Activated naive CD8-positive, alpha-beta T cell treated with anti-CD3 and anti-CD28 coated beads, Interleukin-2, amount 50 U/mL, for 24 hours (primary cell): ENCODE data around the gene LBR.

ENCODE experiments used
- ATAC-seq: fragments of 150-1000 bp; cut with Tn5 transposase; one replicate; pipeline ENCODE4 v1.10.0; 2021
- DNase-seq: peaks from one replicate; pipeline ENCODE4 v3.0.0; 2021
- H3K27ac Mint-ChIP-seq: one replicate; pipeline ENCODE4 v1.8.0; 2021; ENCODE audit warnings: mild to moderate bottlenecking, mixed read lengths
- H3K27me3 Mint-ChIP-seq: one replicate; pipeline ENCODE4 v1.8.0; 2021; ENCODE audit warnings: mixed read lengths
- H3K36me3 Mint-ChIP-seq: one replicate; pipeline ENCODE4 v1.8.0; 2021; ENCODE audit warnings: low read depth, mixed read lengths
- H3K4me1 Mint-ChIP-seq: one replicate; pipeline ENCODE4 v1.8.0; 2021; ENCODE audit warnings: mixed read lengths
- H3K4me3 Mint-ChIP-seq: one replicate; pipeline ENCODE4 v1.8.0; 2021; ENCODE audit warnings: mild to moderate bottlenecking, moderate library complexity, mixed read lengths
- H3K9me3 Mint-ChIP-seq: one replicate; pipeline ENCODE4 v1.8.0; 2021; ENCODE audit warnings: mixed read lengths

LBR gene

DNA sequence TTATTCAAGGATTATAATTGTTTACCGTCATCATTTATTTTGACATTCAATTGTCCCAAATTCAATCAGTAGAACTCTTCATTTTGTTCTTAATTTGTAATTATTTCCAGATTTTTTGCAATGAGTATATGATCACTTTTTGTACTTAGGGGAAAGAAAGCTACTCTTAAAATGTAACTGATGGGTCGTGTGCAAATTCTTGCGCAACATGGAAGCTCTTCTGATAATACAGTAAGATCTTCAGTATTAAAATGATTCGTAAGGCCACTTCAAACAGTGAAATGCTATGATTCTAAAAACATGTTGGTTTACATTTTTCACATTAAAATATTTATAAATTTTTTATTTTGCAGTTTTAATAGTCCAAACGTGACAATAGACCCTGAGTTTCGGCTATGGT lies 63.4 kb downstream of the LBR start:
- ATAC-seq: no peak
- Mint-ChIP-seq H3K9me3 (no peaks in the 10 kb centered on the region), H3K4me1 (no peaks in the 10 kb centered on the region)

DNA sequence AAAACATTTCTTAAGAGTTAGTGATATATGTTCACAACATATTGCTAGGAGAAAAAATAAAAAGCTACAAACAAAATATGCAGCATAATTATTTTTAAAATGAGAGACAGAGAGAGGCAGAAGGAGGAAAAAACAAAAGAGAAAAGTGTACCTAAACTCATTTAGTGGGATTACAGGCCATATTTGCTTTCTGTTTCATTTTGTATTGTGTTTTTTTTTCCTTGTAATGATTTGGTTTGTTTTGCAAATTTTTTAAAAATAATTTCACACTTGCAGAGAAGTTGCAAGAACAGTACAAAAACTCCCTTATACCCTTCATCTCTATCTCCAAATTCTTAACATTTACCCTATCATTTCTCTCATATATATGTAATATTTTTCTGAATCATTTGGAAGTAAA lies 65.0 kb downstream of the LBR start:
- no peaks in the 10 kb centered on the region for H3K36me3 Mint-ChIP-seq
- no peak for DNase-seq
- H3K27ac Mint-ChIP-seq: no peak overlapping the region
- ATAC-seq: no peak
- H3K9me3 Mint-ChIP-seq: no peaks in the 10 kb centered on the region
- peaks cover 7% of the 10 kb centered on the region for H3K27me3 Mint-ChIP-seq
- no peaks in the 10 kb centered on the region for H3K4me1 Mint-ChIP-seq
- no peak overlapping the region for H3K4me3 Mint-ChIP-seq

More for the DNA sequence above, 63.4 kb downstream of the LBR start:
- H3K36me3 Mint-ChIP-seq: no peaks in the 10 kb centered on the region
- H3K27ac Mint-ChIP-seq: no peak overlapping the region
- H3K27me3 Mint-ChIP-seq: peaks cover 3% of the 10 kb centered on the region
- no peak for DNase-seq
- no peak overlapping the region for H3K4me3 Mint-ChIP-seq

DNA sequence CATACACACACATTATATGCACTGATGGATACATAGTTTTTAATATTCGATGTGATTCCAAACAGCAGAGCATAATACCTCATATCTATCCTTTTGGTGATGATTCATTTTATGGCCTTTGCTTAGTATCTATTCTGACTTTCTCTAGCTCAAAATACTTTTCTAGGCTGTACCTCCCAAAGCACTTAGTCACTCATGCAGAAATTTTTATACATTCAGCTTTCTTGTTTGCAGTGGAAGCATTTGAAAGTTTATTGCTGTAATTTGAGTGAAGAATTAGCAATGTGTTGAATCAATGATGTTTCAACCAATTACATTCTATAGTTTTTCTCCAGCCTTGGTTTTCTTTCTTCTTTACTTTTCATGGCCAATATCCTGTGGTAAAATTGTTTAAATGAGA lies 66.7 kb downstream of the LBR start:
- no peaks in the 10 kb centered on the region for H3K9me3 Mint-ChIP-seq
- H3K4me1 Mint-ChIP-seq: no peaks in the 10 kb centered on the region
- ATAC-seq (no peak), DNase-seq (no peak)
- H3K4me3 Mint-ChIP-seq: no peak overlapping the region
- no peak overlapping the region for H3K27ac Mint-ChIP-seq
- H3K27me3 Mint-ChIP-seq: peaks cover 4% of the 10 kb centered on the region
- H3K36me3 Mint-ChIP-seq: no peaks in the 10 kb centered on the region

DNA sequence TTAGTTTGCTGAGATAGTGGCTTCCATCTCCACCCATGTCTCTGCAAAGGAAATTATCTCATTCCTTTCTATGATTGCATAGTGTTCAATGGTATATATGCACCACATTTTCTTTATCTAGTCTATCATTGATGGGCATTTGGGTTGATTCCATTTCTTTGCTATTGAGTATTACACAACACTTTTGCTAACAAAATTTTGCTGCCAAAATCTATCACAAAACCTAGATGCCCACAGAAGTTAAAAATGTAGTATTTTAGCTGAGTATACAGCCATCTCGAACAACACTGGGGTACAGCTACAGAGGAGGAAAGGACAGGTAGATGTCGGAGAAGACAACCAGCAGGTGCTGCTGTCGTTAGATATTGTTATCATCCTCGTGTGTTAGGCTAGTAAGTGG lies 67.7 kb downstream of the LBR start:
- Mint-ChIP-seq H3K4me3 (no peak overlapping the region), H3K4me1 (no peaks in the 10 kb centered on the region), H3K27ac (no peak overlapping the region), H3K9me3 (no peaks in the 10 kb centered on the region), H3K27me3 (peaks cover 7% of the 10 kb centered on the region), H3K36me3 (no peaks in the 10 kb centered on the region)
- DNase-seq (no peak), ATAC-seq (no peak)

DNA sequence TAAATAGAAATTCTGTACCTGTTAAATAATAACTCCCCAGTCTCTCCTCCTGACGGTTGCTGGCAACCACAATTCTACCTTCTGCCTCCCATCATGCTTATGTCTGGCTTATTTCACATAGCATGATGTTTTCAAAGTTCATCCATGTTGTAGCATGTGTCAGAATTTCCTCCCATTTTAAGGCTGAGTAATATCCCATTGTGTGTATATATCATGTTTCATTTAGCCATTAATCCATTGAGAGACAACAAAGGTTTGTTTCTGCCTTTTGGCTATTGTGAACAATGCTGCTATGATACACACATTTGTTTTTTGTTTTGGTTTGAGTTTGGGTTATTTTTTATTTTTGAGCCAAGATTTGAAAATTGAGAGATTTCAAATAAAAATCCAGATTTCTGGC lies 72.0 kb downstream of the LBR start:
- H3K9me3 Mint-ChIP-seq: no peaks in the 10 kb centered on the region
- DNase-seq (no peak), ATAC-seq (no peak)
- H3K36me3 Mint-ChIP-seq: no peaks in the 10 kb centered on the region
- no peak overlapping the region for H3K27ac Mint-ChIP-seq
- H3K27me3 Mint-ChIP-seq: peaks cover 10% of the 10 kb centered on the region
- no peaks in the 10 kb centered on the region for H3K4me1 Mint-ChIP-seq
- H3K4me3 Mint-ChIP-seq: no peak overlapping the region

DNA sequence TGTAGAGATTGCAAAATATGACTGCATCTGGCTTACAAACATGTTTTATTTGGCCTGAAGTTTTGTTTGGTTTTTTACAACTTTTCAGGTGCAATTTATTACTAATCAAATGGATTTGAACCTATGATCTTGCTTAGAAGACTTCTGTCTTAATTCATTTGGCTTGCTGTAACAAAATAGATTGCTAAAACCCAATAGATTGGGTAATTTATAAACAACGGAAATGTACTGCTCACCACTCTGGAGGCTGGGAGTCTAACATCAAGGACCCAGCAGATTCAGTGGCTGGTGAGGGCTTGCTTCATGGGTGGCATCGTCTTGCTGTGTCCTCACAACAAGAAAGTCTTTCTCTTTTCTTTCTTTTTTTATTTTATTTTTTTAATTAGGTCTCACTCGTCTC lies 72.9 kb downstream of the LBR start:
- H3K27ac Mint-ChIP-seq: no peak overlapping the region
- H3K9me3 Mint-ChIP-seq: no peaks in the 10 kb centered on the region
- ATAC-seq: no peak
- H3K4me3 Mint-ChIP-seq: no peak overlapping the region
- H3K36me3 Mint-ChIP-seq: no peaks in the 10 kb centered on the region
- peaks cover 10% of the 10 kb centered on the region for H3K27me3 Mint-ChIP-seq
- H3K4me1 Mint-ChIP-seq: no peaks in the 10 kb centered on the region
- DNase-seq: no peak
